ENCODE measurements around the gene RNF114. TPM values are rescaled to one million over a fixed set of nuclear protein-coding genes. Genes with fewer than 3 reads are reported as not detected.

RNF114 gene
- total and polyA plus RNA-seq, 10 of the 15 experiments (the other 5 are each of a cell fraction or from before 2014, with no cell fraction given), result 28.0 to 82.3 (median 47.2) TPM

GRCh38 chr20:49915380-49916145 is 20.6 kb upstream of the RNF114 start, which contains the start of gene SPATA2 (continued):
- TF ChIP-seq TAF1 (IDR thresholded peaks at IDR 0.05; ENCODE audit: borderline replicate concordance, low read depth, low read length) (peak; percentile 84; the same call in 1 of the 2 replicates), ZBTB40 (IDR thresholded peaks at IDR 0.05; ENCODE audit: borderline replicate concordance) (peak; percentile 99), WRNIP1 (IDR thresholded peaks at IDR 0.05; ENCODE audit: borderline replicate concordance, low read depth, low read length) (no peak), NKRF (conservative IDR thresholded peaks at IDR 0.05) (peak; percentile 81), MYC (IDR thresholded peaks at IDR 0.05; ENCODE audit: insufficient read depth, insufficient read length, insufficient replicate concordance, low read length, severe bottlenecking) (no peak), MEF2B (IDR thresholded peaks at IDR 0.05; ENCODE audit: partially characterized antibody, poor library complexity, severe bottlenecking) (peak; percentile 70), ATF2 (IDR thresholded peaks at IDR 0.05; ENCODE audit: low read length) (no peak), CHD4 (IDR thresholded peaks at IDR 0.05) (no peak), NR2F1 (conservative IDR thresholded peaks at IDR 0.05) (no peak), ZNF592 (IDR thresholded peaks at IDR 0.05) (no peak), EP300 (IDR thresholded peaks at IDR 0.05; ENCODE audit: borderline replicate concordance in 1 of 2, control insufficient read depth in 1 of 2, low read depth in 2 of 2, low read length in 2 of 2) (no peak), NRF1 (conservative IDR thresholded peaks at IDR 0.05; ENCODE audit: low read depth, low read length) (no peak), ZZZ3 (IDR thresholded peaks at IDR 0.05; ENCODE audit: control insufficient read depth, insufficient read length, low read depth) (no peak), PML (IDR thresholded peaks at IDR 0.05; ENCODE audit: low read length) (no peak)

Data from GM12878 (cell line).